Upper lobe of left lung (tissue), 6 donors: ENCODE measurements around the gene CDC25C. TPM values are rescaled to one million over a fixed set of nuclear protein-coding genes. Genes with fewer than 3 reads are reported as not detected.
A peak's percentile ranks its signal among the peaks of the same experiment; 100 is the strongest.

ENCODE experiments used
- ATAC-seq, 2 donors: fragments of 200-7000 bp; cut with Tn5 transposase; one replicate each; pipeline ENCODE4 v1.9.1; 2022; ENCODE audit warnings: mild to moderate bottlenecking in 2 of 2, moderate library complexity in 2 of 2; ENCODE audit not compliant: low FRiP score in 2 of 2
- DNase-seq, 2 donors: peaks; one replicate each; pipeline ENCODE4 v3.0.0-alpha.2; 2019 to 2020
- H3K27ac ChIP-seq, 4 donors: fragments of 200-600 bp; sonication (generic); one replicate each; pipeline ENCODE4 v1.5.1; 2016 to 2019
- H3K27me3 ChIP-seq, 4 donors: fragments of 200-600 bp; sonication (generic); one replicate each; pipeline ENCODE4 v1.5.1; 2017 to 2019
- H3K36me3 ChIP-seq, 4 donors: fragments of 200-600 bp; sonication (generic); one replicate each; pipeline ENCODE4 v1.5.1; 2016 to 2019
- H3K4me1 ChIP-seq, 4 donors: fragments of 200-600 bp; sonication (generic); one replicate each; pipeline ENCODE4 v1.5.1; 2018 to 2019
- H3K4me3 ChIP-seq, 4 donors: fragments of 200-600 bp; sonication (generic); one replicate each; pipeline ENCODE4 v1.5.1; 2017 to 2019; ENCODE audit warnings: mild to moderate bottlenecking in 2 of 4, moderate library complexity in 1 of 4
- H3K9me3 ChIP-seq, 4 donors: fragments of 200-600 bp; sonication (generic); one replicate each; pipeline ENCODE4 v1.5.1; 2018 to 2019
- EP300 ChIP-seq, 4 donors: sonication (generic); formaldehyde crosslinking; IDR thresholded peaks; one replicate each; pipeline ENCODE4 v1.5.1; 2017; ENCODE audit warnings: antibody characterized with exemption in 4 of 4, control low read depth in 2 of 4
- POLR2A ChIP-seq, 4 donors: fragments of 450-650 bp; IDR thresholded peaks; one replicate each; pipeline ENCODE4 v1.5.1; 2016 to 2017; ENCODE audit warnings: antibody characterized with exemption in 4 of 4, mild to moderate bottlenecking in 2 of 4
- POLR2AphosphoS5 ChIP-seq, 2 donors: sonication (generic); formaldehyde crosslinking; IDR thresholded peaks; one replicate each; pipeline ENCODE4 v1.5.1; 2017; ENCODE audit warnings: antibody characterized with exemption in 2 of 2
- WGBS, 2 donors: methylation state at CpG; one replicate each; pipeline ENCODE4 v1.1.5; 2017 to 2018; 5-methylcytosine and 5-hydroxymethylcytosine counted together
- total RNA-seq, 6 donors: library from RNA; depleted of rRNA in 4 of 6; stranded (reverse); fragments of >200 nt in 4 of 6; gene quantifications; one replicate each; pipeline versions ENCODE4 v1.1.0 to v1.2.1, GENCODE V29; 2016 to 2021
- TF ChIP-seq, protein P1 (sequence below), 6 experiments: fragments of 450-650 bp in 4 of 6; fragments of 200-600 bp in 2 of 6; sonication (generic) in 2 of 6; IDR thresholded peaks; one replicate each; pipeline ENCODE4 v1.5.1; 2016 to 2019; ENCODE audit warnings: antibody characterized with exemption in 6 of 6
- donor health status: DM: no; HTN: no; CAD: no; lungs with moderate emphysema.
- donor health status: DM: no; HTN: yes; CAD: no; lungs with severe emphysema.

CDC25C gene
- total RNA-seq, 6 donors from 2014 or later: 0.37 to 0.67 (median 0.54) TPM; not detected in 2

DNA sequence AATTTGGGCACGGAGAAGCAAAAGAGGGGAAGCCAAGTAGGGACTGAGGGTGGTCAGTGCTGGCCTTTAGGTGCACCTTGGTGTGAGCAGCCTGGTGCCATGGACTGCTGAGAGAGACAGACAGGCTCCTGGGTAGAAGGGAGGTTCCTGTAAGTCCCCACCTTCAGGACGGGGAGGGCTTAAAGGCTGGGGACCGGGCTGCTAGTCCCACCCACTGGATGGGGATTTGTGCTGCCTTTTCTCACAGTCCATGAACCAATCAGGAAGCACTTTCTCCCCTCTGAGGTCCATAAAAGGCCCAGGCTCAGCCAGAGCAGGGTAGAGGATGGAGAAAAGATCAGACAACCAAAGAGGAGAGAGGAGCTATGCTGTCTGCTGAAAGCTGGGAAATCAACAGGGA, 15.2 kb downstream of the CDC25C start:
- H3K4me1 ChIP-seq: no peaks in the 10 kb centered on the region
- H3K27me3 ChIP-seq: no peaks in the 10 kb centered on the region
- H3K36me3 ChIP-seq: no peaks in the 10 kb centered on the region
- no peak for ATAC-seq
- H3K9me3 ChIP-seq: no peaks in the 10 kb centered on the region
- 68 to 77% methylated on average over 3 of the region's 3 CpGs for WGBS, 2 donors
- H3K4me3 ChIP-seq: no peak overlapping the region
- TF ChIP-seq POLR2AphosphoS5 (IDR thresholded peaks at IDR 0.05) (no peak), EP300 (IDR thresholded peaks at IDR 0.05) (no peak), POLR2A (IDR thresholded peaks at IDR 0.05) (no peak)
- TF ChIP-seq, protein P1, sequence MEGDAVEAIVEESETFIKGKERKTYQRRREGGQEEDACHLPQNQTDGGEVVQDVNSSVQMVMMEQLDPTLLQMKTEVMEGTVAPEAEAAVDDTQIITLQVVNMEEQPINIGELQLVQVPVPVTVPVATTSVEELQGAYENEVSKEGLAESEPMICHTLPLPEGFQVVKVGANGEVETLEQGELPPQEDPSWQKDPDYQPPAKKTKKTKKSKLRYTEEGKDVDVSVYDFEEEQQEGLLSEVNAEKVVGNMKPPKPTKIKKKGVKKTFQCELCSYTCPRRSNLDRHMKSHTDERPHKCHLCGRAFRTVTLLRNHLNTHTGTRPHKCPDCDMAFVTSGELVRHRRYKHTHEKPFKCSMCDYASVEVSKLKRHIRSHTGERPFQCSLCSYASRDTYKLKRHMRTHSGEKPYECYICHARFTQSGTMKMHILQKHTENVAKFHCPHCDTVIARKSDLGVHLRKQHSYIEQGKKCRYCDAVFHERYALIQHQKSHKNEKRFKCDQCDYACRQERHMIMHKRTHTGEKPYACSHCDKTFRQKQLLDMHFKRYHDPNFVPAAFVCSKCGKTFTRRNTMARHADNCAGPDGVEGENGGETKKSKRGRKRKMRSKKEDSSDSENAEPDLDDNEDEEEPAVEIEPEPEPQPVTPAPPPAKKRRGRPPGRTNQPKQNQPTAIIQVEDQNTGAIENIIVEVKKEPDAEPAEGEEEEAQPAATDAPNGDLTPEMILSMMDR (IDR thresholded peaks at IDR 0.05): no peak
- no peak for DNase-seq
- H3K27ac ChIP-seq: no peak overlapping the region

DNA sequence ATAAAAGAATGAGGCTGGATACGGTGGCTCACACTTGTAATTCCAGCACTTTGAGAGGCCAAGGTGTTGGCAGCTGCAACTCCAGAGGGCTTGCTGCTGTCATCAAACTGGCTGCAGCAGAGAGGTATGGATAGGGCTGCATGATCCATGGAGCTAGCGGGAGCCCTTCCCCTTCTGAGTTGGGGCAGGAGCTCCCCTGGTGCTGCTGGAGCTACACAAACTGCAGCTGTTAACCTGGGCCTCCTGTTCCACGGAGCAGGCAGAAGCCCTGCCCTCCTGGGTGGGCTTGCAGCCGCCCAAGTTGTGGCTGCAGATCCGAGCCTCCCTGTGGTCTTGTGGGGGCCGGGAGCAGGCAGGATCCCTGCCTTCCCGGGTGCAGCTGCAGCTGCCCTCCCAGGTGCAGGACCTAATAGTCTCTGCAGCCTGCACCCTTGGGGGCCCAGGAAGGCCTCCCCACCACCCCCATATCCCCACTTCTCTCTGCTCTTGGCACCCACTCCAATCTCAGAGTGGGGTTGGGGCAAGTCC, 15.8 kb downstream of the CDC25C start:
- Histone ChIP-seq H3K27ac (no peak overlapping the region), H3K9me3 (no peaks in the 10 kb centered on the region), H3K4me1 (no peaks in the 10 kb centered on the region), H3K36me3 (no peaks in the 10 kb centered on the region), H3K27me3 (no peaks in the 10 kb centered on the region), H3K4me3 (no peak overlapping the region)
- peak in 1 of 2 donors; percentile 53 for DNase-seq
- WGBS, 2 donors: 83 to 89% methylated on average over 1 to 7 of the region's 7 CpGs
- no peak for TF ChIP-seq POLR2A (IDR thresholded peaks at IDR 0.05)
- TF ChIP-seq EP300 (IDR thresholded peaks at IDR 0.05): no peak
- no peak for TF ChIP-seq POLR2AphosphoS5 (IDR thresholded peaks at IDR 0.05)
- TF ChIP-seq, protein P1 (IDR thresholded peaks at IDR 0.05): no peak
- ATAC-seq: no peak

DNA sequence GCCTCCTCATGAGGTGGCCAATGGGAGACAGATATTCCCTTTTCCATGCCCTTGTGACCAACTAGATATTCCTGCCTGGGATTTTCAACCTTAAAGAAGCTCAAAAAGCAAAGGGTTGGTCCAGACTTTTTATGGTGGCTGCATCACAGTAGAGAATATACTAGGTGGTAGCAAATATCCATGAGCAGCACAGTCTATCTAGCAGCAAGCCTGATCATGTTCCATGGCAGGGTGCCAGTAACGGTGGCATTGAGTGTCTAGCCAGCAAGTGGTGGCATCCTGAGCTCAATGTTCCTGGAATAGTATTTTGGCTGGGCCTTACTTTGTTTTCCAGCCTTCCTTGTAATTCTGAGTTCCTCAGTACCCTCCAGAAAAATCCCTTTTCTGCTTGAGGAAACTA, 25.8 kb downstream of the CDC25C start:
- DNase-seq (peak in 1 of 2 donors; percentile 24), ATAC-seq (no peak)
- Histone ChIP-seq H3K4me3 (no peak overlapping the region), H3K27ac (no peak overlapping the region), H3K27me3 (no peaks in the 10 kb centered on the region), H3K4me1 (no peaks in the 10 kb centered on the region), H3K36me3 (no peaks in the 10 kb centered on the region), H3K9me3 (no peaks in the 10 kb centered on the region)
- no peak for TF ChIP-seq POLR2AphosphoS5 (IDR thresholded peaks at IDR 0.05)
- no peak for TF ChIP-seq POLR2A (IDR thresholded peaks at IDR 0.05)
- TF ChIP-seq, protein P1 (IDR thresholded peaks at IDR 0.05): no peak
- no peak for TF ChIP-seq EP300 (IDR thresholded peaks at IDR 0.05)
- WGBS, 2 donors: 40 to 50% methylated on average over 1 of the region's 1 CpG

GRCh38 chr5:138303372-138303771, 28.2 kb downstream of the CDC25C start:
- H3K4me1 ChIP-seq: no peaks in the 10 kb centered on the region
- no peak overlapping the region for H3K4me3 ChIP-seq
- H3K36me3 ChIP-seq: no peaks in the 10 kb centered on the region
- TF ChIP-seq POLR2AphosphoS5 (IDR thresholded peaks at IDR 0.05) (no peak), POLR2A (IDR thresholded peaks at IDR 0.05) (no peak), EP300 (IDR thresholded peaks at IDR 0.05) (no peak)
- TF ChIP-seq, protein P1 (IDR thresholded peaks at IDR 0.05): no peak
- H3K9me3 ChIP-seq: no peaks in the 10 kb centered on the region
- ATAC-seq (no peak), DNase-seq (no peak)
- H3K27ac ChIP-seq: no peak overlapping the region
- H3K27me3 ChIP-seq: no peaks in the 10 kb centered on the region
- WGBS, 2 donors: 90 to 91% methylated on average over 6 of the region's 6 CpGs

GRCh38 chr5:138289296-138289695, 42.3 kb downstream of the CDC25C start:
- H3K4me1 ChIP-seq: no peaks in the 10 kb centered on the region
- H3K27ac ChIP-seq: no peak overlapping the region
- WGBS, 2 donors: 86 to 89% methylated on average over 3 of the region's 3 CpGs
- DNase-seq: no peak
- H3K9me3 ChIP-seq: no peaks in the 10 kb centered on the region
- TF ChIP-seq POLR2AphosphoS5 (IDR thresholded peaks at IDR 0.05): no peak
- TF ChIP-seq EP300 (IDR thresholded peaks at IDR 0.05): no peak
- TF ChIP-seq POLR2A (IDR thresholded peaks at IDR 0.05): no peak
- TF ChIP-seq, protein P1 (IDR thresholded peaks at IDR 0.05): no peak
- ATAC-seq: no peak
- no peak overlapping the region for H3K4me3 ChIP-seq
- no peaks in the 10 kb centered on the region for H3K36me3 ChIP-seq
- H3K27me3 ChIP-seq: no peaks in the 10 kb centered on the region
